HS-5 (cell line): ENCODE data around the gene ACTG2.
A peak's percentile ranks its signal among the peaks of the same experiment; 100 is the strongest.
"Not testable (repeated sequence)": the region's sequence is repeated elsewhere in the genome, so short reads cannot be mapped to it uniquely, and the experiment has no call there.

Experiments used
- DNase-seq: peaks from one replicate; pipeline ENCODE4 v3.0.0-alpha.2; 2012; ENCODE audit warnings: low read depth

ACTG2 gene

GRCh38 chr2:73937103-73937885, 44.5 kb downstream of the ACTG2 start:
- DNase-seq, result no peak

- DNase-seq, result no peak
These were observed 45.1 kb downstream of the ACTG2 start for GRCh38 chr2:73937899-73938298.

- peak; percentile 60 for DNase-seq
These were observed 46.0 kb downstream of the ACTG2 start for GRCh38 chr2:73938718-73939352.

- DNase-seq, result peak; percentile 20
These were observed 46.6 kb downstream of the ACTG2 start for GRCh38 chr2:73939419-73939818.

- DNase-seq, result not testable (repeated sequence)
These were observed 47.3 kb downstream of the ACTG2 start for GRCh38 chr2:73940066-73940465.

- DNase-seq, result no peak
These were observed 49.9 kb downstream of the ACTG2 start for GRCh38 chr2:73942664-73943063.

- DNase-seq, result no peak
These were observed 51.9 kb downstream of the ACTG2 start for GRCh38 chr2:73944714-73945113.

- DNase-seq, result no peak
These were observed 53.4 kb downstream of the ACTG2 start for GRCh38 chr2:73946215-73946614.

GRCh38 chr2:73946666-73947065, 53.9 kb downstream of the ACTG2 start:
- no peak for DNase-seq

- no peak for DNase-seq
These were observed 54.7 kb downstream of the ACTG2 start for GRCh38 chr2:73947412-73948018.

- no peak for DNase-seq
These were observed 57.0 kb downstream of the ACTG2 start for GRCh38 chr2:73949802-73950201.

- DNase-seq, result no peak
These were observed 60.0 kb downstream of the ACTG2 start for GRCh38 chr2:73952499-73953446.

GRCh38 chr2:73956218-73956865, 63.5 kb downstream of the ACTG2 start:
- no peak for DNase-seq

GRCh38 chr2:73961274-73961673, 68.5 kb downstream of the ACTG2 start:
- no peak for DNase-seq

GRCh38 chr2:73961823-73962615, 69.2 kb downstream of the ACTG2 start:
- no peak for DNase-seq

- DNase-seq, result no peak
These were observed 70.0 kb downstream of the ACTG2 start for GRCh38 chr2:73962798-73963197.

GRCh38 chr2:73963385-73964120, 70.7 kb downstream of the ACTG2 start:
- no peak for DNase-seq

- no peak for DNase-seq
These were observed 71.4 kb downstream of the ACTG2 start for GRCh38 chr2:73964223-73964622.

GRCh38 chr2:73965053-73965452, 72.2 kb downstream of the ACTG2 start:
- no peak for DNase-seq

- no peak for DNase-seq
These were observed 75.6 kb downstream of the ACTG2 start for GRCh38 chr2:73968357-73968937.
